HEK293 (cell line): ENCODE results near the gene FIBCD1.

Source experiments
- CTCF ChIP-seq: fragments of 450-650 bp; formaldehyde crosslinking; IDR thresholded peaks from 2 replicates; pipeline ENCODE4 v1.5.1; 2016; ENCODE audit warnings: missing biosample characterization, missing genetic modification characterization
- PRDM10 ChIP-seq: fragments of 450-650 bp; formaldehyde crosslinking; IDR thresholded peaks from 2 replicates; pipeline ENCODE4 v1.5.1; 2016; ENCODE audit warnings: missing biosample characterization, missing genetic modification characterization
- SP2 ChIP-seq: fragments of 450-650 bp; formaldehyde crosslinking; IDR thresholded peaks from 2 replicates; pipeline ENCODE4 v1.5.1; 2016; ENCODE audit warnings: missing biosample characterization, missing genetic modification characterization
- ZNF10 ChIP-seq: fragments of 450-650 bp; formaldehyde crosslinking; IDR thresholded peaks from 2 replicates; pipeline ENCODE4 v1.5.1; 2017; ENCODE audit warnings: missing biosample characterization, missing genetic modification characterization
- ZNF169 ChIP-seq: fragments of 450-650 bp; formaldehyde crosslinking; IDR thresholded peaks from 2 replicates; pipeline ENCODE4 v1.5.1; 2016; ENCODE audit warnings: missing biosample characterization, missing genetic modification characterization
- ZNF221 ChIP-seq: fragments of 450-650 bp; formaldehyde crosslinking; IDR thresholded peaks from 2 replicates; pipeline ENCODE4 v1.5.1; 2017; ENCODE audit warnings: missing biosample characterization, missing genetic modification characterization, borderline replicate concordance
- ZNF274 ChIP-seq, 2 experiments: fragments of 200-500 bp in 1 of 2; fragments of 450-650 bp in 1 of 2; sonication (Bioruptor generic) in 1 of 2; formaldehyde crosslinking in 1 of 2; IDR thresholded peaks; 2 replicates each; pipeline versions ENCODE4 v1.5.1 to v1.6.1; 2014 to 2016; ENCODE audit warnings: borderline replicate concordance in 1 of 2, inconsistent platforms in 1 of 2, low read length in 1 of 2, missing biosample characterization in 1 of 2, missing genetic modification characterization in 1 of 2
- ZNF449 ChIP-seq: fragments of 450-650 bp; formaldehyde crosslinking; IDR thresholded peaks from 2 replicates; pipeline ENCODE4 v1.5.1; 2017; ENCODE audit warnings: missing biosample characterization, mild to moderate bottlenecking, missing genetic modification characterization, moderate library complexity
- ZNF544 ChIP-seq: fragments of 450-650 bp; formaldehyde crosslinking; IDR thresholded peaks from 2 replicates; pipeline ENCODE4 v1.5.0; 2017; ENCODE audit warnings: missing biosample characterization, missing genetic modification characterization
- ZNF585B ChIP-seq: fragments of 450-650 bp; formaldehyde crosslinking; IDR thresholded peaks from 2 replicates; pipeline ENCODE4 v1.5.1; 2016; ENCODE audit warnings: missing biosample characterization, missing genetic modification characterization
- ZSCAN4 ChIP-seq: fragments of 450-650 bp; formaldehyde crosslinking; IDR thresholded peaks from 2 replicates; pipeline ENCODE4 v1.5.1; 2017; ENCODE audit warnings: missing biosample characterization, missing genetic modification characterization

GRCh38 chr9:130927338-130927737, 11.7 kb downstream of the FIBCD1 start:
- no peak for TF ChIP-seq CTCF (tag by site-specific recombination)
- TF ChIP-seq ZNF449 (tag by site-specific recombination): no peak
- TF ChIP-seq ZNF221 (tag by site-specific recombination): no peak
- no peak for TF ChIP-seq ZSCAN4 (tag by site-specific recombination)
- TF ChIP-seq ZNF169 (tag by site-specific recombination): no peak
- no peak for TF ChIP-seq ZNF274 (IDR thresholded peaks at IDR 0.05; ENCODE audit: low read length)
- TF ChIP-seq ZNF274 (tag by site-specific recombination; IDR thresholded peaks at IDR 0.05; ENCODE audit: borderline replicate concordance): no peak
- no peak for TF ChIP-seq ZNF10 (tag by site-specific recombination)
- no peak for TF ChIP-seq SP2 (tag by site-specific recombination)
- TF ChIP-seq PRDM10 (tag by site-specific recombination): no peak
- TF ChIP-seq ZNF585B (tag by site-specific recombination): no peak
- TF ChIP-seq ZNF544 (tag by site-specific recombination): no peak
